Fibroblast of skin of right biceps (primary cell): ENCODE measurements around the gene HBE1.

Source experiments
- DNase-seq: peaks from one replicate; pipeline ENCODE4 v3.0.0-alpha.2; 2013

The HBE1 gene

DNA sequence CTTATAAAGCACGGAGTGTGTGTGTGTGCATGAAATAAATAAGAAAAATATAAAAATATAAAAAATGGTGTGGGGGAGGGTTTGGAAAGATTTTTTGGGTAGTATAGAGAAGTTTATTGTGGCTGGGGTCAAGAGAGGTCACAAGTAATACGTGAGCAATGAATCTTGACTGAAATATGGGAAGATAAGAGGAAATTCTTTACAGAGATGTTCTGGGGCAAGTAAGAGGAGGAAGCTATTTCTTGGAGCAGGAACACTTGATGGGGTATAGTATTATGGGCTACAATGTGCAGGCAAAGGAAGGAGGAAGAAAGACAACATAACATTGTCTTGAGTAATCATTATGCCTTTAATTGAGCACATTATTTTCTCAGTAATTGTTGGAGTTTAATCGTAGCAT is 37.6 kb downstream of the HBE1 start:
- DNase-seq, result no peak

DNA sequence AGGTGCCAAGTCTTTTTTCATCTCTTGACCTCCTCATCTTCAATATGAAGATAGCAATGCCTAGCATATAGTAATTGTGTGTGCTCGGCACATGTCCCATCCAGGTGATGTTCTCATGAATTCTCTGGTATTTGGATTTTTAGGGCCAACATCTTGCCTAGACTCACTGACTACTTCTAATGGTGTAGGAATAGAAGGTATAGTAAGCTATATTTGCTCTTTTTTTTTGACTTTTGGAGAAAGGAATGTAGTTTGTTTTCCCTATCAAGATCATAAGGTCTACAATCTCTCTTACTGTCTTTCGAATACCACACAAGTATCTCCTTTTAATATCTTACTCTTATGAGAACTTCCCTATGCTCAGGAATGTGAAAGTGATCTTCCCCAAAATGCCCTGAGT is 38.6 kb downstream of the HBE1 start:
- DNase-seq, result no peak

DNA sequence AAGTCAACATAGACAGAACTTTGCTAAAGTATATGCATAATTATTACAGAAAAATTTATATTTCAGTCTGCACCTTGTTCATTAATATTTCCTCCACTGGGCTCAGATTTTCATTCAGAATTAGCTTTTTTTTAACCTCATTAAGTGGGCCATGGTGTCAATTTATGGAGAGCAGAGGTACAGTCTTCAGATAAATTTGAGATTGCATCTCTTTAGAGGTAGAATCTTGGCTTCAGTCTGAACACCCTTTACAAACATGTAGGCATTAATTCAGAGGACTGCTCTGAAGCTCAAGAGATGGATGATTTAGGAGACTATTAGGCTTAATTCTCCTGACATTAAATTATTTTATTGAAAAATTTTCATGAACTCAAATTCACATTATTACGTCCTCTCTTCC is 39.5 kb downstream of the HBE1 start:
- DNase-seq, result no peak

DNA sequence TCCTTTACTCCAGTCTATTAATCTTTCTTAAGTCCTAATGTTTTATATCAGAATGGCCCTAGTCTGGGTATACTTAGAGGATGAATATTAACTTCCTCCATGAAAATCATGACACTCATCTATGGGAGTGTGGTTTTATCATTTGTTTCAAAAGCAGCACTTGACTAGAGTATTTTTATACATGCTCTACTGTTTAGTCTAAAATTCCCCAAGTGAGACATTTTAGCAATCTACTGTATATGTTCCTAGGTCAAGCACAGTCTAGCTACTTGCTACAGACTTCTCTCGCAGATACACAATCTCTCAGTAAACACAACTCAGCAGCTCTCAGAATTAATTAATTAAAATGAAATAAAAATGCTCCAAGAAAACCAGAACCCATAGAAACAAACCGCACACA is 39.9 kb downstream of the HBE1 start:
- DNase-seq, result no peak

DNA sequence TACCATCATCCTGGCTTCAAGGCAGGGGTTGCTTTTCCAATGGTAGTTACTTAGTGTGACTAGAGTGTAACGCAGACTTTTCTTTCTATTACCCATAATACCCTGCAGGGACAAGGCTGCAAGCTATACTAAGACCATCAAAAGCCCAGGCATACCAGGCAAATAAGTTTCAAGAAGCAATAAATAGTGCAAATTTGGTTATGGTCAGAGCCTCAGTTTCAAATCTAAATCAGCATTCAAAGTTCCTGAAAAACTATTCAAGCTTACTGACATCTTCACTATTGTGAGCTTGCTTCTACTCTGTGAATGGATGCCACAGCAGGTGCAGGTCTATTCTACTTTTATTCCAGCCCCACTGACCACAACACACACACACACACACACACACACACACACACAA is 40.4 kb downstream of the HBE1 start:
- no peak for DNase-seq

DNA sequence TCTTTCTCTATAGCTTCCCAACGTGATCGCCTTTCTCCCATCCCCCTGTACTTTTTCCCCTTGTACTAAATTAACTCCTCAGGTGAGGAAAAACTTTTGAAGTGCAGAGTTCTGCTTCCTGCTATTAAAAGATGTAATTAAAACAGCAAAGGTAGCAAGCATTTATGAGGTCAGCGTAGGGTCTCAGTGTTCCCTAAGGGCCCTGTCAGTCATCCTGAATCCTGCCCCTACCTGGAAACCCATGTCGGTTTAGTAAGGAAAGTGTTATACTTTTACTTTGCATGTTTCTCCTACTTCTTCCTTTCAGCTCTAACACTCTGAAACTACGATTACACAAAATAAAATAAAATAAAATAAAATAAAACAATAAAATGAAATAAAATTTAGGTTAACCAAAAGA is 41.6 kb downstream of the HBE1 start:
- no peak for DNase-seq

DNA sequence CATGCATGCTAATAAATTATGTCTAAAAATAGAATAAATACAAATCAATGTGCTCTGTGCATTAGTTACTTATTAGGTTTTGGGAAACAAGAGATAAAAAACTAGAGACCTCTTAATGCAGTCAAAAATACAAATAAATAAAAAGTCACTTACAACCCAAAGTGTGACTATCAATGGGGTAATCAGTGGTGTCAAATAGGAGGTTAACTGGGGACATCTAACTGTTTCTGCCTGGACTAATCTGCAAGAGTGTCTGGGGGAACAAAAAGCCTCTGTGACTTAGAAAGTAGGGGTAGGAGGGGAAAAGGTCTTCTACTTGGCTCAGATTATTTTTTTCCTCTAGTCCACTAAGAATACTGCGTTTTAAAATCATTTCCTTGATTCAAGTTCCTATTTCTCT is 42.1 kb downstream of the HBE1 start:
- DNase-seq, result no peak

DNA sequence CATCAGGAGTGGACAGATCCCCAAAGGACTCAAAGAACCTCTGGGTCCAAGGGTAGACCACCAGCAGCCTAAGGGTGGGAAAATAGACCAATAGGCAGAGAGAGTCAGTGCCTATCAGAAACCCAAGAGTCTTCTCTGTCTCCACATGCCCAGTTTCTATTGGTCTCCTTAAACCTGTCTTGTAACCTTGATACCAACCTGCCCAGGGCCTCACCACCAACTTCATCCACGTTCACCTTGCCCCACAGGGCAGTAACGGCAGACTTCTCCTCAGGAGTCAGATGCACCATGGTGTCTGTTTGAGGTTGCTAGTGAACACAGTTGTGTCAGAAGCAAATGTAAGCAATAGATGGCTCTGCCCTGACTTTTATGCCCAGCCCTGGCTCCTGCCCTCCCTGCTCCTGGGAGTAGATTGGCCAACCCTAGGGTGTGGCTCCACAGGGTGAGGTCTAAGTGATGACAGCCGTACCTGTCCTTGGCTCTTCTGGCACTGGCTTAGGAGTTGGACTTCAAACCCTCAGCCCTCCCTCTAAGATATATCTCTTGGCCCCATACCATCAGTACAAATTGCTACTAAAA is 42.9 kb downstream of the HBE1 start, which contains the start of gene HBB:
TSS of gene HBB (minus strand) at position 340 of the 579 bp plus-strand sequence. CDS start at position 290, 50 bp downstream.
- DNase-seq, result no peak

DNA sequence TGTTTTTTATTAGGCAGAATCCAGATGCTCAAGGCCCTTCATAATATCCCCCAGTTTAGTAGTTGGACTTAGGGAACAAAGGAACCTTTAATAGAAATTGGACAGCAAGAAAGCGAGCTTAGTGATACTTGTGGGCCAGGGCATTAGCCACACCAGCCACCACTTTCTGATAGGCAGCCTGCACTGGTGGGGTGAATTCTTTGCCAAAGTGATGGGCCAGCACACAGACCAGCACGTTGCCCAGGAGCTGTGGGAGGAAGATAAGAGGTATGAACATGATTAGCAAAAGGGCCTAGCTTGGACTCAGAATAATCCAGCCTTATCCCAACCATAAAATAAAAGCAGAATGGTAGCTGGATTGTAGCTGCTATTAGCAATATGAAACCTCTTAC is 44.3 kb downstream of the HBE1 start:
- no peak for DNase-seq

DNA sequence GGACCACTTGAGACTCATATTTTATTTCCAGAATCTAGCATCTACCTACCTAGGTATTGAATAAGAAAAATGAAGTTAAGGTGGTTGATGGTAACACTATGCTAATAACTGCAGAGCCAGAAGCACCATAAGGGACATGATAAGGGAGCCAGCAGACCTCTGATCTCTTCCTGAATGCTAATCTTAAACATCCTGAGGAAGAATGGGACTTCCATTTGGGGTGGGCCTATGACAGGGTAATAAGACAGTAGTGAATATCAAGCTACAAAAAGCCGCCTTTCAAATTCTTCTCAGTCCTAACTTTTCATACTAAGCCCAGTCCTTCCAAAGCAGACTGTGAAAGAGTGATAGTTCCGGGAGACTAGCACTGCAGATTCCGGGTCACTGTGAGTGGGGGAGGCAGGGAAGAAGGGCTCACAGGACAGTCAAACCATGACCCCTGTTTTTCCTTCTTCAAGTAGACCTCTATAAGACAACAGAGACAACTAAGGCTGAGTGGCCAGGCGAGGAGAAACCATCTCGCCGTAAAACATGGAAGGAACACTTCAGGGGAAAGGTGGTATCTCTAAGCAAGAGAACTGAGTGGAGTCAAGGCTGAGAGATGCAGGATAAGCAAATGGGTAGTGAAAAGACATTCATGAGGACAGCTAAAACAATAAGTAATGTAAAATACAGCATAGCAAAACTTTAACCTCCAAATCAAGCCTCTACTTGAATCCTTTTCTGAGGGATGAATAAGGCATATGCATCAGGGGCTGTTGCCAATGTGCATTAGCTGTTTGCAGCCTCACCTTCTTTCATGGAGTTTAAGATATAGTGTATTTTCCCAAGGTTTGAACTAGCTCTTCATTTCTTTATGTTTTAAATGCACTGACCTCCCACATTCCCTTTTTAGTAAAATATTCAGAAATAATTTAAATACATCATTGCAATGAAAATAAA is 44.9 kb downstream of the HBE1 start:
- DNase-seq, result no peak

DNA sequence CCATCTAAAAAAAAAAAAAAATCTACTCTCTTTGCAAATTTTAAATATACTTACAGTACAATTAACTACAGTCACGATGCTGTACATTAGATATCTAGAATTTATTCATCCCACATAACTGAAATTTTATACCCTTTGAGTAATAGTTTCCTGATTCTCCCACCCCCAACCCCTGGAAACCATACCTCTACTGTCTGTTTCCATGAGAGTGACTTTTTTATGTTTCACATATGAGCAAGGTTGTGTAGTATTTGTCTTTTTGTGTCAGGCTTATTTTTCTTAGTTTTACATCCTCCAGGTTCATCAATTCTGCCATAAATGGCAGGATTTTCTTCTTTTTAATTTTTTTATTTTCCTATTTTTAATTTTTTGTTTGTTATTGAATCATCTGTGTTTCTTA is 46.1 kb downstream of the HBE1 start:
- peak; percentile 5 for DNase-seq

DNA sequence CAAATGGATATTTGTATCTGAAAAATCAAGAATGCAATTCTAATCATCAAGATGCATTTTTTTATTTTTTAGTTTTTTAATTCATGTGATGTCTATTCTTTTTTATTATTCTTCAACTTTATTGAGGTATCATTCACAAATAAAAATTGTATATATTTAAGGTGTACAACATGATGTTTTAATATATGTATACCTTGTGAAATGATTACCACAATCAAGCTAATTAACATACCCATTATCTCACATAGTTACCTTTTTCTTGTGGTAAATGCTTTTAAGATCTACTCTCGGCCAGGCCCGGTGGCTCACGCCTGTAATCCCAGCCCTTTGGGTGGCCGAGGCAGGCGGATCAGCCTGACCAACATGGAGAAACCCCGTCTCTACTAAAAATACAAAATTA is 46.6 kb downstream of the HBE1 start:
- DNase-seq, result no peak
